Measurements from ENCODE around the gene CAMK2G.

CAMK2G gene

DNA sequence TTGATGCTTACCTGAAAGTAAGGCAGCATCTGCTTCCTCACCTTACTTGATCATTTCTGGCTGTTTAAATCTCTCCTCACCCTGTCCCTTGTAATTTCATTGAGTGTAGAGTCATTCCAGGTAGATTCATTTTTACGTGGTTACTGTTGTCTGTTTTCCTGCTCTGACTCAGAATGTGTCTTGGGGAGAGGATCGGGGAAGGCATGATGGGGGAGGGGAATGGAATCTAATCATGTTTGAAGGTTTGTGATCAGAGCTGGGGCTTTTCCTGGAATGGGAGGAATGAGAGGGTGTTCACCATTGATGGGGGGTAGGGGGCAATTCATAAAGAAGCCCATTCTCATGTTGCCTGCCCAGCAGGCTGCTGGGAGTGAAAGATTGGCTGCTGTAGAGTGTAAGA lies 111.4 kb downstream of the CAMK2G start:
- DNase-seq = no peak

All from NCI-H1436 treated with DMSO at 0.1 percent for 48 hours (cell line).